MCF 10A (cell line): Measurements from ENCODE around the gene CC2D2A. TPM values are rescaled to one million over a fixed set of nuclear protein-coding genes. Genes with fewer than 3 reads are reported as not detected.
"Not testable (repeated sequence)": the region's sequence is repeated elsewhere in the genome, so short reads cannot be mapped to it uniquely, and the experiment has no call there.

Experiments
- BruUV-seq: library from RNA; stranded (reverse); fragments of 400-500 nt; replicated peaks from 2 replicates; lab custom pipeline; 2021; lab: Mats Ljungman, UMichigan
- CTCF ChIA-PET: fragments of 300-600 bp; sonication (Branson Sonifier 250); formaldehyde crosslinking; extraction: SDS; loops from one replicate; lab custom pipeline; 2021; ENCODE audit warnings: antibody characterized with exemption, inconsistent platforms; lab: Yijun Ruan, JAX
- POLR2A ChIA-PET: fragments of 300-600, 350-650 bp; sonication (Branson Sonifier 250); formaldehyde crosslinking; extraction: SDS; loops from one replicate; lab custom pipeline; 2020; ENCODE audit warnings: antibody characterized with exemption, inconsistent platforms; lab: Yijun Ruan, JAX
- DNase-seq: peaks from one replicate; pipeline ENCODE4 v3.0.0-alpha.2; 2018; ENCODE audit not compliant: unreplicated experiment
- H3K27ac Mint-ChIP-seq: one replicate; pipeline ENCODE4 v1.8.0; 2022; ENCODE audit warnings: mild to moderate bottlenecking, low read depth, mixed read lengths; ENCODE audit not compliant: unreplicated experiment
- H3K27me3 Mint-ChIP-seq: one replicate; pipeline ENCODE4 v1.8.0; 2022; ENCODE audit warnings: mixed read lengths; ENCODE audit not compliant: insufficient read depth, unreplicated experiment
- H3K36me3 Mint-ChIP-seq: one replicate; pipeline ENCODE4 v1.8.0; 2022; ENCODE audit warnings: mild to moderate bottlenecking, moderate library complexity, mixed read lengths; ENCODE audit not compliant: insufficient read depth, unreplicated experiment
- H3K4me1 Mint-ChIP-seq: one replicate; pipeline ENCODE4 v1.8.0; 2022; ENCODE audit warnings: mixed read lengths; ENCODE audit not compliant: insufficient read depth, unreplicated experiment
- H3K4me3 Mint-ChIP-seq: one replicate; pipeline ENCODE4 v1.8.0; 2022; ENCODE audit warnings: mild to moderate bottlenecking, moderate library complexity, mixed read lengths; ENCODE audit not compliant: unreplicated experiment
- H3K9me3 Mint-ChIP-seq: one replicate; pipeline ENCODE4 v1.8.0; 2022; ENCODE audit warnings: mixed read lengths; ENCODE audit not compliant: unreplicated experiment
- CTCF ChIP-seq: fragments of 200-600 bp; IDR thresholded peaks from one replicate; pipeline ENCODE4 v1.8.0; 2022; ENCODE audit warnings: antibody characterized with exemption, mild to moderate bottlenecking; ENCODE audit not compliant: unreplicated experiment
- intact Hi-C: fragments of 100-400 bp; cut with micrococcal nuclease; formaldehyde crosslinking; loops from 2 replicates; pipeline ENCODE4 v1.14.1; 2022
- total RNA-seq: library from RNA; stranded (reverse); gene quantifications from 2 replicates; pipeline ENCODE4 v1.2.3, GENCODE V29; 2022

Gene CC2D2A
- total RNA-seq, 1 experiment from 2014 or later: 8.6 TPM

DNA sequence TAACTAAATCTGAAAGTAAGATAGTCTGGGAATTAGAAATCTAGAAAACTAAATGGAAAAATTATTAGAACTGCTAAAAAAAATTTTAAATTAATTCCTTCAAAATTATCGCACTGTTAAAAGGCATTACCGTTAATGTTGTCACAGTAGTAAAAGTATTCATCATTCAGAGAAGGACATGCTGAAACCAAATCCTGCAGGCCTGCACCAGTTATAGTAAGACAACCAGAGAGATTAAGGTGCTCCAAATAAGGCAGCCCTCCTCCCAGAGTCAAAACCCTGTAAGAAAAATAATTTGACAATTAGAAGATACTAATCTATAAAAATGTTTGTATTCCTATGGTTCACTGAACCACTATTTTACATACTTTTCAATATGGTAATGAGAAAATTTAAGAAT is 142.5 kb downstream of the CC2D2A start:
- peaks cover 11% of the 10 kb centered on the region for H3K4me1 Mint-ChIP-seq
- H3K27me3 Mint-ChIP-seq: no peaks in the 10 kb centered on the region
- H3K4me3 Mint-ChIP-seq: no peak overlapping the region
- no TSS peak for BruUV-seq
- intact Hi-C loops: no loop called here
- TF ChIP-seq CTCF: no peak
- no peaks in the 10 kb centered on the region for H3K9me3 Mint-ChIP-seq
- no peak for DNase-seq
- H3K27ac Mint-ChIP-seq: no peak overlapping the region
- H3K36me3 Mint-ChIP-seq: peaks cover 43% of the 10 kb centered on the region
- POLR2A ChIA-PET: no interaction called here
- CTCF ChIA-PET: interaction anchor here (0.7 kb wide), 1 partner anchor 9 kb away, joined by 3 read pairs; no protein-coding TSS in a partner anchor

DNA sequence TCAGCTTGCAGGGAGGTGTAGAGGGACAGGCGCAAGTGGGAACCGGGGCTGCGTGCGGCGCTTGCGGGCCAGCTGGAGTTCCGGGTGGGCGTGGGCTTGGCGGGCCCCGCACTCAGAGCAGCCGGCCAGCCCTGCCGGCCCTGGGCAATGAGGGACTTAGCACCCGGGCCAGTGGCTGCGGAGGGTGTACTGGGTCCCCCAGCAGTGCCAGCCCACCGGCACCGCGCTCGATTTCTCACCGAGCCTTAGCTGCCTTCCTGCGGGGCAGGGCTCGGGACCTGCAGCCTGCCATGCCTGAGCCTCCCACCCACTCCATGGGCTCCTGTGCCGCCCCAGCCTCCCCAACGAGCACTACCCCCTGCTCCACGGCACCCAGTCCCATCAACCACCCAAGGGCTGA is 145.2 kb downstream of the CC2D2A start:
- POLR2A ChIA-PET: interaction anchor here (0.6 to 0.9 kb wide), 2 partner anchors 12 to 39 kb away, joined by 3 read pairs; no protein-coding TSS in a partner anchor
- H3K4me3 Mint-ChIP-seq, H3K27ac Mint-ChIP-seq, BruUV-seq, H3K27me3 Mint-ChIP-seq, intact Hi-C loops, DNase-seq, H3K4me1 Mint-ChIP-seq, H3K9me3 Mint-ChIP-seq: not testable (repeated sequence)
- peaks cover 40% of the 10 kb centered on the region for H3K36me3 Mint-ChIP-seq
- CTCF ChIA-PET: interaction anchor here (0.8 to 1.3 kb wide), 2 partner anchors 136 to 145 kb away, joined by 4 read pairs; partner anchors contain the start of gene CC2D2A

DNA sequence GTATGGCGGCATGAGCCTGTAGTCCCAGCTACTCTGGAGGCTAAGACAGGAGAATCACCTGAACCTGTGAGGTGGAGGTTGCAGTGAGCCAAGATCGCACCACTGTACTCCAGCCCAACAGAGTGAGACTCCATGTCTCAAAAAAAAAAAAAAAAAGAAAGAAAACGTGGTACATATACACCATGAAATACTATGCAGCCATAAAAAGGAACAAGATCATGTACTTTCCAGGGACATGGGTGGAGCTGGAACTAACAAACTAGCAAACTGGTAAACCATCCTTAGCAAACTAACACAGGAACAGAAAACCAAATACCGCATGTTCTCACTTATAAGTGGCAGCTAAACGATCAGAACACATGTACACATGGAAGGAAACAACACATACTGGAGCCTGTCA is 147.7 kb downstream of the CC2D2A start:
- H3K4me3 Mint-ChIP-seq, H3K27me3 Mint-ChIP-seq, CTCF ChIA-PET, H3K27ac Mint-ChIP-seq, H3K9me3 Mint-ChIP-seq, intact Hi-C loops, POLR2A ChIA-PET, H3K4me1 Mint-ChIP-seq, BruUV-seq, DNase-seq: not testable (repeated sequence)
- H3K36me3 Mint-ChIP-seq: peaks cover 44% of the 10 kb centered on the region

DNA sequence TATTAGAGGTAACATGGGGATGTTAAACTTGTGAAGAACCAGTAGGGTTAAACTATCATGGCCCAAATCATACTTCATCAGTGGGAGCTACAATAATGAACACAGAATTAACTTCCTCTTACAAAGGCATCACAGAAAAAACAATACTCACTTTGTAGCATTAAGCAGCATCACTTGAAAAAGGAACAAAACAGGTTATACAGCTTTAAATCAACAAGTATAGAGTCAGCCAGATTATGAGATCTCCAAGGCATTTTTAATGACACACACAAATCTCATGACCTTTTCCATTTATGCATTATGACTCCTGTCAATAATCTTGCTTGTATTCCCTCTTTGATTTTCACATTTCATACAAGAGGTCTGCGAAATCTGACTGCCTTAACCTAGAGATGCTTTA is 167.1 kb downstream of the CC2D2A start:
- CTCF ChIA-PET: interaction anchor here (1.3 to 1.6 kb wide), 2 partner anchors 13 to 157 kb away, joined by 3 read pairs; no protein-coding TSS in a partner anchor

More for the DNA sequence above, 167.1 kb downstream of the CC2D2A start:
- no peak for DNase-seq
- no peak overlapping the region for H3K4me3 Mint-ChIP-seq
- POLR2A ChIA-PET: interaction anchor here (1.1 to 2.0 kb wide), 4 partner anchors 15 to 27 kb away, joined by 6 to 7 read pairs (median 7); partner anchors contain the start of gene FBXL5
- no peak overlapping the region for H3K27ac Mint-ChIP-seq
- H3K27me3 Mint-ChIP-seq: no peaks in the 10 kb centered on the region
- H3K4me1 Mint-ChIP-seq: no peaks in the 10 kb centered on the region
- intact Hi-C loops: no loop called here
- TF ChIP-seq CTCF: no peak
- H3K9me3 Mint-ChIP-seq: no peaks in the 10 kb centered on the region
- no TSS peak for BruUV-seq
- peaks cover 93% of the 10 kb centered on the region for H3K36me3 Mint-ChIP-seq
